GM12874 (cell line): Measurements from ENCODE around the gene CCDC88C.

Experiments
- CTCF ChIP-seq: IDR thresholded peaks from 2 replicates; pipeline ENCODE4 v1.5.1; 2011; ENCODE audit warnings: low read depth, mild to moderate bottlenecking, control low read depth, low read length, moderate library complexity; ENCODE audit not compliant: insufficient read depth

CCDC88C gene

DNA sequence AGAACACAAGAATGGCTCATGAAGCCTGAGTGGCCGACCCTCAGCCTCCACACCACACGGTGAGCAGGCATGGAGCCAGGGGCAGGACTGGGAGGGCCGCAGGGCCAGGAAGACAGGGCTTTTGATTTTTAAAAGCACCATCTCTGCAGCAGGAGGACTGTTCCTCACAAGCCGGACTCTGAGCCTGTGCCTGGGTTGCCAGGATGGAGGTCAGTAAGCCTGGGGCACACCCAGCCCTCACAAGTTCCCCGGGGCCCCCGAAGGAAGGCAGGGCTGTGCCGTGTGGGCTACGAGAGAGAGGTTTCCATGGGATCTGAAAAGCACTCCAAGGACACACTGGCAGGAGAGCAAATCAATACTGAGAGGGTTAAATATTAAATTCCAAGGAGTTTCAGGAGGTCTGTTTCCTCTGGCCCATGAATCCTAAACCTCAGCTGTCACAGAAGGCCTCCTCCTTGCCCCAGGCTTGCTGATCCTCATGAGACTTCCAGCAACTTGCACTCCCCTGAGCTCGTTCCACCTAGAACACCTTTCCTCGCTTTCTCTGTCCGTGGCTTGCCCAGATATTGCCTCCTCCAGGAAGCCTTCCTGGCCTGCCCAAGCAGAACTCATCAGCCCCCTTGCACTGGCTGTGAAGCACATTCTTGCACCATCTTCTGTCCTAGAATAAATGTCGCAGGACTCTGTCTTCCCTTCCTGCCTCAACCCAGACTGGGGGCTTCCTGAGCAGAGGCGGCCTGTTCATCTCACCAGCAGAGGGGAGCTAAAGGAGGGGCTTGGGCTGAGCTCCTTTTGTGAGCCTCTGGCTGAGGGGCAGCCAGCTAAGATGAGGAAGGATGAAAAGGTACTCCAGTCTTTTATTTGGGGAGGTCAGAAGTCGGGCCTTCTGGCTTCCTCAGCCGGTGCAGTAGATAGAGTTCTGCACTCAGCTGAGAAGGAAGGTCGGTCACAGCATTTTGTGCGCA lies 64.6 kb downstream of the CCDC88C start:
- no peak for TF ChIP-seq CTCF

GRCh38 chr14:91352053-91352452 lies 65.6 kb downstream of the CCDC88C start:
- TF ChIP-seq CTCF = no peak

- no peak for TF ChIP-seq CTCF
Measured at GRCh38 chr14:91351512-91351862, 66.1 kb downstream of the CCDC88C start.

DNA sequence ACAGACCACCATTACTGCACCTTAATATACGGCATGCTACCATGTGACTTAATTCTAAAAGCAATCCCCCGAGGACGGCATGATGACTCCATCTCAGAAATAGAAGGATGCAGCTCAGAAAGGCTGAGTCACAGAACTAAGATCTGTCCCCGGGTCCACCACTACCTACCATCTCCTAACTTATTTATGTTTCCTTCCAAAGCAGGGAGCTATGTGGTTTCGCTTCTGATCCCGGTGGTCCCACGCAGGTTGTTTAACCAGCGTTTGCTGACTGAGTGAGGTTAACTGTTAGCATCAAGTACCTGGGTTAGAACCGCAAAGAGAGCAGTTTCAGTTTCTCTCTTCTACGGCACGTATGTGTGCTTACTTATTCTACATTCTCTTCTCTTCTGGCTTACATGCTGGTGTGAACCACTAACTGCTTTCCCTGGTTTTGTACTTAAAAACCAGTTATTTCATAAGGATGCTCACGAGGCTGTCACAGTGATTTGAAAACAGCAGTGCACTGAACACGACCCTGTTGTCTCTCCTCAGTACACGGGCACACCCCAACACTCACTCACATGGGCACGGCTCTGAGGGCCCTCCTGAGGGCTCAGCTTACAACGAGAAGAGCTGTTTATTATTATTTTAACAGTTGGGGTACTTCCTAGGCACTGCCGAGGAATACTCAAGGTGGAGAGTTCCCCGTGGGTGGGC lies 66.7 kb downstream of the CCDC88C start:
- TF ChIP-seq CTCF = no peak

DNA sequence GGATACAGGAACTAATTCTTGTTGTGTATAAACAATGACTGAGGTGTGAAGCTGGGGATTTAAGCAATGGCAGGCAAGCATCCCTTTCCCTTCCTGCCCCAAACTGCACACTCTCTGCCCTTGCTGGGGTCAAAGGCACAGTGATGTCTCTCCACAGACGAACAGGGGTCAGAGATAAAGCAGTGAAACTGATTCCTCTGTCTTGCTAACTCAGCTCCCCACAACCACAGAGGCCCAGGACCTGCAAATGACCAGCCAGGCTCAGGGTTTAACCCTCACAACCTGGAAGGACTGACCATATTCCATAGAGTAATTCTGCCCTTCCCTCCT lies 67.2 kb downstream of the CCDC88C start:
- no peak for TF ChIP-seq CTCF

GRCh38 chr14:91349481-91350074 lies 68.0 kb downstream of the CCDC88C start:
- no peak for TF ChIP-seq CTCF

- no peak for TF ChIP-seq CTCF
Measured at GRCh38 chr14:91348845-91349465, 68.7 kb downstream of the CCDC88C start.
